HCT116 (cell line): Measurements from ENCODE around the gene PARP8. TPM values are rescaled to one million over a fixed set of nuclear protein-coding genes. Genes with fewer than 3 reads are reported as not detected.

Source experiments
- ATAC-seq: fragments of 200-7000 bp; cut with Tn5 transposase; 2 replicates; pipeline ENCODE4 v1.9.1; 2020; ENCODE audit warnings: mild to moderate bottlenecking, moderate library complexity
- BruUV-seq: library from RNA; stranded (reverse); fragments of 400-500 nt; replicated peaks from 2 replicates; lab custom pipeline; 2021; lab: Mats Ljungman, UMichigan
- CTCF ChIA-PET: fragments of 300-600 bp; sonication (Branson Sonifier 250); formaldehyde crosslinking; loops from one replicate; lab custom pipeline; 2021; ENCODE audit warnings: antibody characterized with exemption; lab: Charles Lee
- POLR2A ChIA-PET: fragments of 300-600, 350-600 bp; sonication (Branson Sonifier 250); formaldehyde crosslinking; loops from one replicate; lab custom pipeline; 2021; ENCODE audit warnings: antibody characterized with exemption; lab: Charles Lee
- RAD21 ChIA-PET, 2 experiments: fragments of 300-600 bp; sonication (Branson Sonifier 250); formaldehyde crosslinking; loops; one replicate each; lab custom pipeline; 2023; ENCODE audit warnings: low total read pairs in 2 of 2; ENCODE audit not compliant: uncharacterized antibody in 2 of 2, unreplicated experiment in 2 of 2, low non-redundant PET in 1 of 2; lab: Charles Lee
- DNase-seq: peaks from one replicate; pipeline ENCODE4 v3.0.0-alpha.2; 2010; ENCODE audit warnings: low read depth, low spot score
- H2AFZ ChIP-seq: fragments of 200-600 bp; shearing (Covaris generic), sonication (generic); 2 replicates; pipeline ENCODE4 v1.6.1; 2017; ENCODE audit warnings: low read depth, mixed run types, mixed read lengths, antibody characterized with exemption, low read length; ENCODE audit not compliant: poor library complexity, severe bottlenecking
- H3K27ac ChIP-seq: 2 replicates; pipeline ENCODE4 v1.5.1; 2012; ENCODE audit warnings: low read depth, low read length
- H3K27me3 ChIP-seq: fragments of 200-600 bp; sonication (generic); 2 replicates; pipeline ENCODE4 v1.6.1; 2016; ENCODE audit warnings: mixed run types, low read length, mixed read lengths; ENCODE audit not compliant: insufficient read depth
- H3K36me3 ChIP-seq, 2 experiments: fragments of 200-500 bp in 1 of 2; fragments of 200-600 bp in 1 of 2; sonication (Bioruptor generic) in 1 of 2; sonication (generic) in 1 of 2; 2 replicates each; pipeline versions ENCODE4 v1.5.1 to v1.6.1; 2014 to 2016; ENCODE audit warnings: low read length in 2 of 2, inconsistent platforms in 1 of 2, mixed read lengths in 1 of 2, mixed run types in 1 of 2; ENCODE audit not compliant: insufficient read depth in 2 of 2, control insufficient read depth in 1 of 2
- H3K4me1 ChIP-seq, 2 experiments: fragments of 200-600 bp in 1 of 2; sonication (generic) in 1 of 2; 2 replicates each; pipeline versions ENCODE4 v1.5.1 to v1.6.1; 2012 to 2017; ENCODE audit warnings: low read length in 2 of 2, inconsistent platforms in 1 of 2, mild to moderate bottlenecking in 1 of 2, mixed read lengths in 1 of 2, mixed run types in 1 of 2, moderate library complexity in 1 of 2; ENCODE audit not compliant: insufficient read depth in 2 of 2, control insufficient read depth in 1 of 2
- H3K4me2 ChIP-seq: fragments of 200-600 bp; sonication (generic); 2 replicates; pipeline ENCODE4 v1.6.1; 2017; ENCODE audit warnings: mixed run types, low read length, mixed read lengths
- H3K4me3 ChIP-seq, 2 experiments: fragments of 200-600 bp in 1 of 2; sonication (generic) in 1 of 2; replicated peaks in 1 of 2; 2 replicates each; pipeline ENCODE4 v1.5.1; 2011 to 2016; ENCODE audit warnings: low read length in 2 of 2, control low read depth in 1 of 2, low read depth in 1 of 2, mild to moderate bottlenecking in 1 of 2, mixed read lengths in 1 of 2, mixed run types in 1 of 2
- H3K79me2 ChIP-seq: fragments of 200-600 bp; sonication (generic); 2 replicates; pipeline ENCODE4 v1.6.1; 2017; ENCODE audit warnings: mild to moderate bottlenecking, mixed run types, low read length, moderate library complexity, mixed read lengths; ENCODE audit not compliant: insufficient read depth
- H3K9ac ChIP-seq: fragments of 200-600 bp; sonication (generic); 2 replicates; pipeline ENCODE4 v1.6.1; 2016; ENCODE audit warnings: low read length, mixed read lengths
- H3K9me2 ChIP-seq: fragments of 200-600 bp; sonication (generic), shearing (Covaris generic); 2 replicates; pipeline ENCODE4 v1.6.1; 2017; ENCODE audit warnings: mixed run types, mild to moderate bottlenecking, moderate library complexity; ENCODE audit not compliant: insufficient read depth
- H3K9me3 ChIP-seq, 2 experiments: fragments of 200-500 bp in 1 of 2; fragments of 200-600 bp in 1 of 2; sonication (Bioruptor generic) in 1 of 2; sonication (generic) in 1 of 2; 2 replicates each; pipeline ENCODE4 v1.6.1; 2014 to 2017; ENCODE audit warnings: low read length in 2 of 2, mixed read lengths in 2 of 2, inconsistent platforms in 1 of 2, low read depth in 1 of 2, mild to moderate bottlenecking in 1 of 2, mixed run types in 1 of 2, moderate library complexity in 1 of 2; ENCODE audit not compliant: control insufficient read depth in 1 of 2, insufficient read depth in 1 of 2
- H4K20me1 ChIP-seq: fragments of 200-600 bp; sonication (generic), shearing (Covaris generic); 2 replicates; pipeline ENCODE4 v1.6.1; 2017; ENCODE audit warnings: mixed run types, mild to moderate bottlenecking, moderate library complexity; ENCODE audit not compliant: insufficient read depth
- ATF3 ChIP-seq: IDR thresholded peaks from 2 replicates; pipeline ENCODE4 v1.6.1; 2012
- CEBPB ChIP-seq: IDR thresholded peaks from 2 replicates; pipeline ENCODE4 v1.6.1; 2012; ENCODE audit warnings: low read depth
- ELF1 ChIP-seq: IDR thresholded peaks from 2 replicates; pipeline ENCODE4 v1.6.1; 2012; ENCODE audit warnings: low read depth, borderline replicate concordance
- EZH2 ChIP-seq: fragments of 200-600 bp; sonication (generic); IDR thresholded peaks from 2 replicates; pipeline ENCODE4 v1.6.1; 2017; ENCODE audit warnings: antibody characterized with exemption, mixed run types
- EZH2phosphoT487 ChIP-seq: fragments of 200-600 bp; IDR thresholded peaks from 2 replicates; pipeline ENCODE4 v1.6.1; 2018; ENCODE audit warnings: antibody characterized with exemption, borderline replicate concordance
- JUND ChIP-seq: IDR thresholded peaks from 2 replicates; pipeline ENCODE4 v1.6.1; 2012
- RAD21 ChIP-seq: IDR thresholded peaks from 2 replicates; pipeline ENCODE4 v1.6.1; 2012; ENCODE audit warnings: low read depth, mild to moderate bottlenecking
- SIN3A ChIP-seq: IDR thresholded peaks from 2 replicates; pipeline ENCODE4 v1.6.1; 2012; ENCODE audit warnings: low read depth
- TCF7L2 ChIP-seq: IDR thresholded peaks from 2 replicates; pipeline ENCODE4 v1.7.0; 2011; ENCODE audit warnings: borderline replicate concordance, inconsistent platforms; ENCODE audit not compliant: insufficient read depth, insufficient read length; ENCODE audit errors: extremely low read depth
- ZFX ChIP-seq: fragments of 450-650 bp; IDR thresholded peaks from 2 replicates; pipeline ENCODE4 v1.6.1; 2017
- ZNF274 ChIP-seq: fragments of 200-500 bp; sonication (Bioruptor generic); IDR thresholded peaks from 2 replicates; pipeline ENCODE4 v1.6.1; 2014; ENCODE audit warnings: mild to moderate bottlenecking, low read depth, low read length, inconsistent platforms
- intact Hi-C: fragments of 100-400 bp; cut with micrococcal nuclease; formaldehyde crosslinking; loops from 2 replicates; pipeline ENCODE4 v1.10.0; 2022
- total RNA-seq: library from RNA; stranded (reverse); gene quantifications from one replicate; pipeline ENCODE4 v1.2.1, GENCODE V29; 2021; ENCODE audit not compliant: unreplicated experiment

PARP8 gene
- total RNA-seq, 1 experiment from 2014 or later, result 19.0 TPM

GRCh38 chr5:50711280-50711679 is 44.8 kb downstream of the PARP8 start:
- TF ChIP-seq ATF3 (no peak), SIN3A (no peak), EZH2phosphoT487 (no peak), ZFX (no peak), JUND (no peak)
- H3K27me3 ChIP-seq, result no peaks in the 10 kb centered on the region
- no peak overlapping the region for H3K4me2 ChIP-seq
- BruUV-seq, result no TSS peak
- ATAC-seq (no peak), DNase-seq (no peak)
- ChIA-PET RAD21 (no interaction called here), POLR2A (no interaction called here), CTCF (no interaction called here)
- H3K9ac ChIP-seq, result no peak overlapping the region
- H3K4me3 ChIP-seq, result no peak overlapping the region
- no peak overlapping the region for H2AFZ ChIP-seq
- H3K27ac ChIP-seq, result no peak overlapping the region
- H3K9me3 ChIP-seq, result no peaks in the 10 kb centered on the region
- intact Hi-C loops, result no loop called here
- no peaks in the 10 kb centered on the region for H3K4me1 ChIP-seq
- H3K36me3 ChIP-seq, result no peaks in the 10 kb centered on the region
- H3K79me2 ChIP-seq, result no peaks in the 10 kb centered on the region
- H3K9me2 ChIP-seq, result no peaks in the 10 kb centered on the region
- H4K20me1 ChIP-seq, result no peaks in the 10 kb centered on the region

- Histone ChIP-seq H3K9me2 (no peaks in the 10 kb centered on the region), H3K27ac (no peak overlapping the region), H3K79me2 (no peaks in the 10 kb centered on the region), H3K9ac (no peak overlapping the region), H3K27me3 (no peaks in the 10 kb centered on the region)
- intact Hi-C loops, result no loop called here
- no peak for DNase-seq
- no peak for TF ChIP-seq TCF7L2
- TF ChIP-seq EZH2, result no peak
- no peak for TF ChIP-seq CEBPB
- TF ChIP-seq RAD21, result no peak
- no peak for TF ChIP-seq ZNF274
- no peak for TF ChIP-seq ELF1
- TF ChIP-seq, all 23 proteins: peak for 0
- no peak overlapping the region for H2AFZ ChIP-seq
- no TSS peak for BruUV-seq
- ATAC-seq, result no peak
- H3K9me3 ChIP-seq, result no peaks in the 10 kb centered on the region
- POLR2A ChIA-PET, result no interaction called here
- H4K20me1 ChIP-seq, result no peaks in the 10 kb centered on the region
- no peak overlapping the region for H3K4me2 ChIP-seq
- no peaks in the 10 kb centered on the region for H3K36me3 ChIP-seq
- RAD21 ChIA-PET, result no interaction called here
- H3K4me1 ChIP-seq, result no peaks in the 10 kb centered on the region
- CTCF ChIA-PET, result no interaction called here
- H3K4me3 ChIP-seq, result no peak overlapping the region
Measured at GRCh38 chr5:50712479-50712878, 46.0 kb downstream of the PARP8 start.
